Fibroblast of lung (primary cell): ENCODE measurements around the gene DES. TPM values are rescaled to one million over a fixed set of nuclear protein-coding genes. Genes with fewer than 3 reads are reported as not detected.

Experiments
- DNase-seq, 2 donors: peaks; one replicate each; pipeline versions ENCODE4 v3.0.0 to v3.0.0-alpha.2; 2010; ENCODE audit warnings: low read depth in 2 of 2
- H2AFZ ChIP-seq: 2 replicates; pipeline ENCODE4 v1.5.1; 2012; ENCODE audit warnings: low read length, control low read depth, inconsistent platforms
- H3K27ac ChIP-seq: 2 replicates; pipeline ENCODE4 v1.5.1; 2011; ENCODE audit warnings: low read length, control low read depth; ENCODE audit not compliant: insufficient read depth
- H3K27me3 ChIP-seq: 2 replicates; pipeline ENCODE4 v1.5.1; 2011; ENCODE audit warnings: mild to moderate bottlenecking, low read length; ENCODE audit not compliant: control insufficient read depth, insufficient read depth
- H3K36me3 ChIP-seq: 2 replicates; pipeline ENCODE4 v1.5.1; 2011; ENCODE audit warnings: low read length; ENCODE audit not compliant: control insufficient read depth, insufficient read depth
- H3K4me1 ChIP-seq: 2 replicates; pipeline ENCODE4 v1.5.1; 2011; ENCODE audit warnings: low read length; ENCODE audit not compliant: control insufficient read depth, insufficient read depth; ENCODE audit errors: extremely low read depth
- H3K4me2 ChIP-seq: 2 replicates; pipeline ENCODE4 v1.5.1; 2011; ENCODE audit warnings: low read length, control low read depth; ENCODE audit not compliant: insufficient read depth; ENCODE audit errors: extremely low read depth
- H3K4me3 ChIP-seq, 4 experiments: fragments of 200-600 bp in 1 of 4; sonication (generic) in 1 of 4; replicated peaks in 1 of 4; 2 replicates each; pipeline ENCODE4 v1.5.1; 2011 to 2016; ENCODE audit warnings: low read length in 4 of 4, low read depth in 3 of 4, mild to moderate bottlenecking in 3 of 4, control low read depth in 2 of 4, inconsistent platforms in 1 of 4, mixed read lengths in 1 of 4; ENCODE audit not compliant: insufficient read depth in 1 of 4; ENCODE audit errors: control extremely low read depth in 1 of 4
- H3K79me2 ChIP-seq: 2 replicates; pipeline ENCODE4 v1.5.1; 2012; ENCODE audit warnings: mild to moderate bottlenecking, low read length, inconsistent platforms; ENCODE audit not compliant: control insufficient read depth, insufficient read depth
- H3K9ac ChIP-seq: 2 replicates; pipeline ENCODE4 v1.5.1; 2011; ENCODE audit warnings: mild to moderate bottlenecking, low read length, control low read depth; ENCODE audit not compliant: insufficient read depth
- H3K9me3 ChIP-seq: 2 replicates; pipeline ENCODE4 v1.5.1; 2012; ENCODE audit warnings: low read depth, low read length; ENCODE audit not compliant: control insufficient read depth, insufficient read depth
- H4K20me1 ChIP-seq: 2 replicates; pipeline ENCODE4 v1.5.1; 2011; ENCODE audit warnings: low read length; ENCODE audit not compliant: control insufficient read depth, insufficient read depth; ENCODE audit errors: extremely low read depth
- CTCF ChIP-seq, 2 donors: IDR thresholded peaks in 1 of 2; conservative IDR thresholded peaks in 1 of 2; 1 replicate in 1 of 2; 2 replicates in 1 of 2; pipeline ENCODE4 v1.5.1; 2011 to 2012; ENCODE audit warnings: low read length in 2 of 2, control low read depth in 1 of 2, inconsistent platforms in 1 of 2, low read depth in 1 of 2, mild to moderate bottlenecking in 1 of 2
- EZH2 ChIP-seq: IDR thresholded peaks from 2 replicates; pipeline ENCODE4 v1.5.1; 2012; ENCODE audit warnings: low read length, control low read depth, mild to moderate bottlenecking; ENCODE audit errors: missing control alignments
- polyA plus RNA-seq, 2 donors: library from polyadenylated mRNA; depleted of rRNA in 1 of 2; stranded (reverse) in 1 of 2; unstranded in 1 of 2; fragments of >200 nt; gene quantifications; 2 replicates each; pipeline ENCODE4 v1.2.1, GENCODE V29; 2011 to 2012; ENCODE audit warnings: missing spikeins in 1 of 2
- total RNA-seq: library from RNA; depleted of rRNA; stranded (reverse); fragments of >200 nt; gene quantifications from 2 replicates; pipeline ENCODE4 v1.2.1, GENCODE V29; 2014

DES gene
- total and polyA plus RNA-seq, 2 donors (not counting 1 experiment from before 2014, with no cell fraction given), result 11.0 to 34.7 TPM

GRCh38 chr2:219414857-219415256 lies 3.3 kb upstream of the DES start:
- Histone ChIP-seq H3K4me1 (no peaks in the 10 kb centered on the region), H3K36me3 (no peaks in the 10 kb centered on the region), H3K27me3 (peaks cover 10% of the 10 kb centered on the region), H3K4me3 (no peak overlapping the region), H3K4me2 (no peak overlapping the region), H4K20me1 (no peaks in the 10 kb centered on the region), H3K27ac (no peak overlapping the region), H3K79me2 (no peaks in the 10 kb centered on the region), H3K9me3 (no peaks in the 10 kb centered on the region), H2AFZ (no peak overlapping the region), H3K9ac (no peak overlapping the region)
- no peak for DNase-seq
- TF ChIP-seq EZH2 (no peak), CTCF (conservative IDR thresholded peaks at IDR 0.05 in 1 of 2, IDR thresholded peaks at IDR 0.05 in 1 of 2; ENCODE audit: low read depth in 1 of 2, low read length in 2 of 2) (no peak)

- Histone ChIP-seq H3K9me3 (no peaks in the 10 kb centered on the region), H3K79me2 (no peaks in the 10 kb centered on the region), H3K4me1 (no peaks in the 10 kb centered on the region), H3K4me2 (no peak overlapping the region), H4K20me1 (no peaks in the 10 kb centered on the region), H3K36me3 (no peaks in the 10 kb centered on the region), H3K27ac (no peak overlapping the region), H2AFZ (no peak overlapping the region), H3K4me3 (no peak overlapping the region), H3K9ac (no peak overlapping the region), H3K27me3 (peaks cover 11% of the 10 kb centered on the region)
- no peak for TF ChIP-seq CTCF (conservative IDR thresholded peaks at IDR 0.05 in 1 of 2, IDR thresholded peaks at IDR 0.05 in 1 of 2; ENCODE audit: low read depth in 1 of 2, low read length in 2 of 2)
- TF ChIP-seq EZH2, result peak; percentile 0
- no peak for DNase-seq
Observed at GRCh38 chr2:219415580-219416234, 2.5 kb upstream of the DES start.

- Histone ChIP-seq H3K79me2 (no peaks in the 10 kb centered on the region), H3K36me3 (no peaks in the 10 kb centered on the region), H2AFZ (no peak overlapping the region), H4K20me1 (no peaks in the 10 kb centered on the region), H3K4me2 (no peak overlapping the region), H3K9me3 (no peaks in the 10 kb centered on the region), H3K27ac (no peak overlapping the region), H3K9ac (no peak overlapping the region), H3K27me3 (peaks cover 11% of the 10 kb centered on the region), H3K4me1 (no peaks in the 10 kb centered on the region), H3K4me3 (no peak overlapping the region)
- no peak for TF ChIP-seq EZH2
- no peak for TF ChIP-seq CTCF (conservative IDR thresholded peaks at IDR 0.05 in 1 of 2, IDR thresholded peaks at IDR 0.05 in 1 of 2; ENCODE audit: low read depth in 1 of 2, low read length in 2 of 2)
- no peak for DNase-seq
Observed at GRCh38 chr2:219416235-219416602, 2.0 kb upstream of the DES start.
